ENCODE results near the gene OLFM2. TPM values are rescaled to one million over a fixed set of nuclear protein-coding genes. Genes with fewer than 3 reads are reported as not detected.

Gene OLFM2
- total RNA-seq, 1 donor from 2014 or later: 55.0 TPM

DNA sequence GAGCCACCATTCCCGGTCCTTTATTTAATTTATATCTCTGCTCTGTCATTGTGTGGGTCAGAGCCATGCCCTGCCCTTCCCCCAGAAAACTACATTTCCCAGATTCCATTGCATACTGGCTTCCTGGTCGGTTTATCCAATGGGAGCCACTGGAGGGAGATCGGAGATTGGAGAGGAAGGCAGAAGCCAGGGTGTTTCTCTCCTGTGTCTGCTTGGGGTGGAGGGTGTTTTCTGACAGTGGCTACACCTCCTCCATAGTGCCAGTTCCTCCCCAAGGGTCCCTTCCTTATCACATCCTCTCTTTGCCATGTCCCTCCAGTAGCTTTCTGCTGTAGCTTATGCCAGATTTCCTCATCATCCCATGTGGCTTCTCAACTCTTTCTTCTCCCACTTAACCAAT is 19.0 kb downstream of the OLFM2 start:
- H3K4me3 Mint-ChIP-seq (ENCODE audit: low read depth): no peak overlapping the region
- H3K9me3 Mint-ChIP-seq (ENCODE audit: low read depth): no peaks in the 10 kb centered on the region
- DNase-seq (ENCODE audit: low spot score, unreplicated experiment): no peak
- no peak overlapping the region for H3K27ac Mint-ChIP-seq
- peaks cover 6% of the 10 kb centered on the region for H3K4me1 Mint-ChIP-seq (ENCODE audit: low read depth)
- H3K27me3 Mint-ChIP-seq: no peaks in the 10 kb centered on the region
- TF ChIP-seq, protein P1, sequence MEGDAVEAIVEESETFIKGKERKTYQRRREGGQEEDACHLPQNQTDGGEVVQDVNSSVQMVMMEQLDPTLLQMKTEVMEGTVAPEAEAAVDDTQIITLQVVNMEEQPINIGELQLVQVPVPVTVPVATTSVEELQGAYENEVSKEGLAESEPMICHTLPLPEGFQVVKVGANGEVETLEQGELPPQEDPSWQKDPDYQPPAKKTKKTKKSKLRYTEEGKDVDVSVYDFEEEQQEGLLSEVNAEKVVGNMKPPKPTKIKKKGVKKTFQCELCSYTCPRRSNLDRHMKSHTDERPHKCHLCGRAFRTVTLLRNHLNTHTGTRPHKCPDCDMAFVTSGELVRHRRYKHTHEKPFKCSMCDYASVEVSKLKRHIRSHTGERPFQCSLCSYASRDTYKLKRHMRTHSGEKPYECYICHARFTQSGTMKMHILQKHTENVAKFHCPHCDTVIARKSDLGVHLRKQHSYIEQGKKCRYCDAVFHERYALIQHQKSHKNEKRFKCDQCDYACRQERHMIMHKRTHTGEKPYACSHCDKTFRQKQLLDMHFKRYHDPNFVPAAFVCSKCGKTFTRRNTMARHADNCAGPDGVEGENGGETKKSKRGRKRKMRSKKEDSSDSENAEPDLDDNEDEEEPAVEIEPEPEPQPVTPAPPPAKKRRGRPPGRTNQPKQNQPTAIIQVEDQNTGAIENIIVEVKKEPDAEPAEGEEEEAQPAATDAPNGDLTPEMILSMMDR (IDR thresholded peaks at IDR 0.05; ENCODE audit: unreplicated experiment): no peak
- H3K36me3 Mint-ChIP-seq (ENCODE audit: insufficient read depth): no peaks in the 10 kb centered on the region

DNA sequence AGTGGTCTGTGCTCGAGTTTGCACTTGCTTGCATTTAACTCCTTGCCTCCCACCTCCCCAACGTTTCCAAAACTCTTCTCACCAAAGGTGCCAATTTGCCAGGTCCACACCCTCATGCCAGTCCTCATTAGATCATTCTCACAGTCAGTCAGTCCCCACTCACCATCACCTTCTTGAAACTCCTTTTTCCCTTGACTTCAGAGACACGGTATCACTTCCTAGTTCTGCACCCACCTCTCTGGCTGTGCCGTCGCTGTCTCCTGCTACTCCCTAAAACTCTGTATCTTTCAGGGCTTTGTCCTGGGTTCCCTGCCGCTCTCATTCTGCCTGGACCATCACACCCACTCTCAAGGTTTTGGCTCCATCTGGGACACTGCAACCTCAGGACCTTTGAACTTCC is 19.6 kb downstream of the OLFM2 start:
- Mint-ChIP-seq H3K4me1 (ENCODE audit: low read depth) (peaks cover 6% of the 10 kb centered on the region), H3K36me3 (ENCODE audit: insufficient read depth) (no peaks in the 10 kb centered on the region), H3K27ac (no peak overlapping the region), H3K9me3 (ENCODE audit: low read depth) (no peaks in the 10 kb centered on the region), H3K27me3 (no peaks in the 10 kb centered on the region), H3K4me3 (ENCODE audit: low read depth) (no peak overlapping the region)
- TF ChIP-seq, protein P1 (IDR thresholded peaks at IDR 0.05; ENCODE audit: unreplicated experiment): no peak
- DNase-seq (ENCODE audit: low spot score, unreplicated experiment): no peak

DNA sequence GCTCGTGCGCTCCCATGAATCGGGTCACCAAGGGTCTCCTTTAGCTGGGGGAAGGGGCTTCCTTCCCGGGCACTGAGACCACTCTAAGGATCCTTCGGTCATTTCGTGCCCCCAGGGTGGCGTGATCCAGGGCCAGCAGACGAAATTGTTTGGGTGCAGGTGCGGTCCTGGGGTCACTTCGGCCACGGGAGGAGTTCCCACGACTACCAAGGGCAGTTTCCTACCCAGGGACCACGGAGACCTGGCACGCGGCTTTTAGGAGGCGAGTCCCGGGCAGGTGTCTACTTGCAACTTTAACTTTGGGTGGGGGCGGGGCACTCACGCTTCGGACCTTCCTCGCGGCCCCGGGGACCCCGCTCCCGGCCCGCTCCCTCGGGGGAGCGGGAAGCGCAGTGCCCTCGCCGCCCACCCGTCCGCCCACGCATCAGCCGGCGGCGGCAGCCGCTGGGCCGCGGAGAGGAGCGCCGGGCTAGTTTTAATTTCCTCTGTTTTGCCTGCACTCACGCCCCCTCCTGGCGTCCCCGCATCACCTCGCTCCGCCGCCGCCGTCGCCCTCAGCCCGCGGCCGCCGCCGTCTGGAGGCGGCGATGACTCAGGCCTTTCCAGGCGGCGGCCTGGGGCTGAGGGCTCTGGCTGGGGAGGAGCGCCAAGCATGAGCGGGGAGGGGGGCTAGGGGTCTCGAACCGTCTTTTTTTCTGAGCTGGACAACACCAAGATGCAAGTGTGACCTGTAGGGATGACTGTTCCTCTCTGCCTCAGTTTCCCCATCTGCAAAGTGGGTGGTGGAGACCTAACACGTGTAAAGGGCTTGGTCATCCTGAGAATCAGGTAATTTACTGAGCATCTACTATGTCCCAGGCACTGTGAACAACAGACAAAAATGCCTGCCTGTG is 21.8 kb downstream of the OLFM2 start:
- TF ChIP-seq, protein P1 (IDR thresholded peaks at IDR 0.05; ENCODE audit: unreplicated experiment): peak; percentile 81
- DNase-seq (ENCODE audit: low spot score, unreplicated experiment): peak; percentile 73
- Mint-ChIP-seq H3K4me3 (ENCODE audit: low read depth) (peak overlapping the region; percentile 72), H3K27me3 (no peaks in the 10 kb centered on the region), H3K27ac (no peak overlapping the region), H3K4me1 (ENCODE audit: low read depth) (peaks cover 6% of the 10 kb centered on the region), H3K9me3 (ENCODE audit: low read depth) (no peaks in the 10 kb centered on the region), H3K36me3 (ENCODE audit: insufficient read depth) (no peaks in the 10 kb centered on the region)

DNA sequence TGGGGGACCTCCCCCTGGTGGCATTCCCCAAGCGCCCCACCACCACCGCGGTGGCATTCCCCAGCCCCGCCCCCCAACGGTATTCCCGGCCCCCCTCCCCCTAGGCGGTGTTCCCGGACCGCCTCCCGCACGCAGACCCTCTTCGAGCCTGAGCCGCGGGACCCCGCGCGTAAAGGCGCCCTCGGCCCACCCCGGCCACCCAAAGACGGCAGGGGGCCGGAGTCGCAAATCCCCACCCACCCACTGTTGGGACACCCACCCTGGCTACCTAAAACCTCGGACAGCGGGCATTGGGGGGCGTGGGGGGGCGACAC is 22.4 kb downstream of the OLFM2 start:
- H3K27ac Mint-ChIP-seq: no peak overlapping the region
- TF ChIP-seq, protein P1 (IDR thresholded peaks at IDR 0.05; ENCODE audit: unreplicated experiment): no peak
- H3K4me1 Mint-ChIP-seq (ENCODE audit: low read depth): peaks cover 6% of the 10 kb centered on the region
- H3K4me3 Mint-ChIP-seq (ENCODE audit: low read depth): peak overlapping the region; percentile 72
- no peaks in the 10 kb centered on the region for H3K36me3 Mint-ChIP-seq (ENCODE audit: insufficient read depth)
- H3K27me3 Mint-ChIP-seq: no peaks in the 10 kb centered on the region
- no peaks in the 10 kb centered on the region for H3K9me3 Mint-ChIP-seq (ENCODE audit: low read depth)
- DNase-seq (ENCODE audit: low spot score, unreplicated experiment): peak; percentile 20

DNA sequence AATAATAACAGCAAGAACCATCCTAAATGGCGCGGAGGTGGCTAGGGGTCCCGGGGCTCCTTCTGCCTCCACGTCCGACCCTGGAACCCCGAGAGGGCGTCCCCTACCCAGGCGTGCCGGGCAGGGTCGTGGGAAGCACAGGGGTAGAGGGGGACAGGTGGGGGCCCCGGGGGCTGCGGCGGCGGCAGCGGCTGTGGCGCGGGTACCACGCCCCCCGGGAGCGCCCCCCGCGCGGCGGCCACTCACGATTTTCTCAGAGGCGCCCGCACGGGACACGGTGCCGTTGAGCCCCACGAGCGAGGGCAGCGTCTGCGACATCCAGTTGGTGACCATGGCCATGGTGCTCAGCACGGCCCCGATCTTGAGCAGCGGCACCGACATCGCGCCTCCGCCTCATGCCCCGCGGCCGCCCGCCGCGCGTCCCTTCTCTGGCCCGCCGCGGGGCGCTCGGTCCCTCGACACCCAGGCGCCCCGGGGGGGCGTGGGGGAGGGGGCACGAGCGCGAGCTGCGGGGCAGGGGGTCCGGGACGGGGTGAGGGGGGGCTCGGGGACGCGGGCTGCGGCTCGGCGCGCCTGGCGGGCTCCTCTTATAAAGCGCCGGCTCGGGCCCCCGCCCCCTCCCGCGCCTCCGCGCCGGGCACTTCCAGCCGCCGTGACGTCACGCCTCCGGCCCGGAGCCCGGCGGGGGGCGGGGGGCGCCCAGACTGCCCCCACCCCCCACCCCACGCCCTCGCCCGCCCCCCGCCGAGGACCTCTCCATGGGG is 22.9 kb downstream of the OLFM2 start:
- Mint-ChIP-seq H3K27ac (no peak overlapping the region), H3K9me3 (ENCODE audit: low read depth) (no peaks in the 10 kb centered on the region), H3K27me3 (no peaks in the 10 kb centered on the region), H3K4me3 (ENCODE audit: low read depth) (peak overlapping the region; percentile 25), H3K4me1 (ENCODE audit: low read depth) (peaks cover 6% of the 10 kb centered on the region), H3K36me3 (ENCODE audit: insufficient read depth) (no peaks in the 10 kb centered on the region)
- TF ChIP-seq, protein P1 (IDR thresholded peaks at IDR 0.05; ENCODE audit: unreplicated experiment): peak; percentile 18
- DNase-seq (ENCODE audit: low spot score, unreplicated experiment): no peak

Data from progenitor cell of endocrine pancreas (in vitro differentiated cells).